ENCODE results near the gene NDUFAF2. TPM values are rescaled to one million over a fixed set of nuclear protein-coding genes. Genes with fewer than 3 reads are reported as not detected.
"Not testable (repeated sequence)": the region's sequence is repeated elsewhere in the genome, so short reads cannot be mapped to it uniquely, and the experiment has no call there.

Gene NDUFAF2
- total and polyA plus RNA-seq, 9 donors: 24.8 to 81.7 (median 31.8) TPM

DNA sequence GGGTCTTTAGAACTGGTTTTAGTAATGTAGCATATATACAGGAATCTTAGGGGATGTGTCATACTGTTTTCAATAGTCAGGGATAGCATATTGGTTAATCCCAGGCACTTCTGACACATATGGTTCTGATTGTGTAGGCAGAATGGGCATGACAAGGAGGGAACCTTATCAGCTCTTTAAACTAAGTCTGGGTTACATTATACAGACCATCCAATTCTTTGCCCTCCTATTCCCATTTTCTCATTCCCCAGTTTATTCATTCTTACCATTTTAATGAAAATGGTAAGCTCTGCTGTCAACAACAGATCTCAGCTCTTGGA is 85.1 kb downstream of the NDUFAF2 start:
- Histone ChIP-seq H3K9me3 (no peaks in the 10 kb centered on the region), H3K4me1 (ENCODE audit: insufficient read depth) (peaks cover 2% of the 10 kb centered on the region), H3K36me3 (no peaks in the 10 kb centered on the region), H3K27me3 (no peaks in the 10 kb centered on the region), H3K27ac (no peak overlapping the region), H3K4me3 (no peak overlapping the region)
- intact Hi-C loops (cut with DNase I): no loop called here
- TF ChIP-seq, protein P1, sequence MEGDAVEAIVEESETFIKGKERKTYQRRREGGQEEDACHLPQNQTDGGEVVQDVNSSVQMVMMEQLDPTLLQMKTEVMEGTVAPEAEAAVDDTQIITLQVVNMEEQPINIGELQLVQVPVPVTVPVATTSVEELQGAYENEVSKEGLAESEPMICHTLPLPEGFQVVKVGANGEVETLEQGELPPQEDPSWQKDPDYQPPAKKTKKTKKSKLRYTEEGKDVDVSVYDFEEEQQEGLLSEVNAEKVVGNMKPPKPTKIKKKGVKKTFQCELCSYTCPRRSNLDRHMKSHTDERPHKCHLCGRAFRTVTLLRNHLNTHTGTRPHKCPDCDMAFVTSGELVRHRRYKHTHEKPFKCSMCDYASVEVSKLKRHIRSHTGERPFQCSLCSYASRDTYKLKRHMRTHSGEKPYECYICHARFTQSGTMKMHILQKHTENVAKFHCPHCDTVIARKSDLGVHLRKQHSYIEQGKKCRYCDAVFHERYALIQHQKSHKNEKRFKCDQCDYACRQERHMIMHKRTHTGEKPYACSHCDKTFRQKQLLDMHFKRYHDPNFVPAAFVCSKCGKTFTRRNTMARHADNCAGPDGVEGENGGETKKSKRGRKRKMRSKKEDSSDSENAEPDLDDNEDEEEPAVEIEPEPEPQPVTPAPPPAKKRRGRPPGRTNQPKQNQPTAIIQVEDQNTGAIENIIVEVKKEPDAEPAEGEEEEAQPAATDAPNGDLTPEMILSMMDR (IDR thresholded peaks at IDR 0.05): no peak
- TF ChIP-seq POLR2A (IDR thresholded peaks at IDR 0.05) (no peak), EP300 (IDR thresholded peaks at IDR 0.05) (no peak)
- no peak for DNase-seq

DNA sequence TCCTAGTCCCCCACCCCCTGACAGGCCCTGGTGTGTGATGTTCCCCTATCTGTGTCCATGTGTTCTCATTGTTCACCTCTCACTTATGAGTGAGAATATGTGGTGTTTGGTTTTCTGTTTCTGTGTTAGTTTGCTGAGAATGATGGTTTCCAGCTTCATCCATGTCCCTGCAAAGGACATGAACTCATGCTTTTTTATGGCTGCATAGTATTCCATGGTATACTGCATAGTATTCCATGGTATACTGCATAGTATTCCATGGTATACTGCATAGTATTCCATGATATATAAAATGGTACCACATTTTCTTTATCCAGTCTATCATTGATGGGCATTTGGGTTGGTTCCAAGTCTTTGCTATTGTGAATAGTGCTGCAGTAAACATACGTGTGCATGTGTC is 86.3 kb downstream of the NDUFAF2 start:
- H3K27ac ChIP-seq; H3K4me1 ChIP-seq (ENCODE audit: insufficient read depth); H3K9me3 ChIP-seq; H3K4me3 ChIP-seq; DNase-seq; H3K36me3 ChIP-seq; H3K27me3 ChIP-seq; intact Hi-C loops (cut with DNase I): not testable (repeated sequence)
- 86 to 100% (median 89%) methylated on average over 1 of the region's 1 CpG for WGBS, 3 donors

DNA sequence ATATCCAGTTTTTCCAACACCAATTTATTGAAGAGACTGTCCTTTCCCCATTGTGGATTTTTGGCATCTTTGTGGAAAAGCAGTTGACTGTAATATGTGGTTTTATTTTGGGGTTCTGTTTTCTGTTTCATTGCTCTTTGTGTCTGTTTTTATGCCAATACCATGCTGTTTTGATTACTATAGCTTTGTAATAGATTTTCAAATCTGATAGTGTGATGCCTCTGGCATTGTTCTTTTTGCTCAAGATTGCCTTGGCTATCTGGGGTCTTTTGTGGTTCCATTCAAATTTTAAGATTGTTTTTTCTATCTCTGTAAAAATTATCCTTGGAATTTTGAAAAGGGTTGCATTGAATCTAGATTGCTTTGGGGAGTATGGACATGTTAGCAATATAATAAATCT is 99.5 kb downstream of the NDUFAF2 start:
- DNase-seq: no peak
- H3K27me3 ChIP-seq: no peaks in the 10 kb centered on the region
- intact Hi-C loops (cut with DNase I): no loop called here
- H3K4me1 ChIP-seq (ENCODE audit: insufficient read depth): no peaks in the 10 kb centered on the region
- H3K36me3 ChIP-seq: no peaks in the 10 kb centered on the region
- H3K27ac ChIP-seq: no peak overlapping the region
- TF ChIP-seq, protein P1 (IDR thresholded peaks at IDR 0.05): no peak
- TF ChIP-seq POLR2A (IDR thresholded peaks at IDR 0.05) (no peak), EP300 (IDR thresholded peaks at IDR 0.05) (no peak)
- no peak overlapping the region for H3K4me3 ChIP-seq
- no peaks in the 10 kb centered on the region for H3K9me3 ChIP-seq

DNA sequence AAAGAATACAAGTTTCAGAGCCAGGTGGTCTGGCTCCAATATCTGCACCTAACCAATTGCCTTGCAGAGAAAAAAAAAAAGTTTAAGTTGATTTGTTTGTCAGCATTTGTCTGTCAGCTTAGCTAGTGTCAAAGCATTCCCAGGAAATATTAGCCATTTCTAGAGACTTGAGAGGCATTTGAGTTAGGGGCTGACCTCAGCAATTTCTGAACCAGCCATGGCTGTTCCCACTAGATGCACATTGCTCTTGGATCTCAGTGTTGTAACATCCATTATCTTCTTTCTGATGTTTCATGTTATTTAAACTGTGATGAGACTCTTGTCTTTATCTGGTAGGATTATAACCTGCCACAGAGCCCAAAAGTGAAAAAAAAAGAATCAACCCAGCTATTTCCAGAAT is 102.3 kb downstream of the NDUFAF2 start:
- intact Hi-C loops (cut with DNase I): no loop called here
- Histone ChIP-seq H3K27me3 (no peaks in the 10 kb centered on the region), H3K9me3 (no peaks in the 10 kb centered on the region), H3K27ac (no peak overlapping the region), H3K36me3 (no peaks in the 10 kb centered on the region), H3K4me1 (ENCODE audit: insufficient read depth) (no peaks in the 10 kb centered on the region), H3K4me3 (no peak overlapping the region)
- DNase-seq: no peak
- TF ChIP-seq, protein P1 (IDR thresholded peaks at IDR 0.05): no peak
- TF ChIP-seq EP300 (IDR thresholded peaks at IDR 0.05): no peak
- no peak for TF ChIP-seq POLR2A (IDR thresholded peaks at IDR 0.05)

DNA sequence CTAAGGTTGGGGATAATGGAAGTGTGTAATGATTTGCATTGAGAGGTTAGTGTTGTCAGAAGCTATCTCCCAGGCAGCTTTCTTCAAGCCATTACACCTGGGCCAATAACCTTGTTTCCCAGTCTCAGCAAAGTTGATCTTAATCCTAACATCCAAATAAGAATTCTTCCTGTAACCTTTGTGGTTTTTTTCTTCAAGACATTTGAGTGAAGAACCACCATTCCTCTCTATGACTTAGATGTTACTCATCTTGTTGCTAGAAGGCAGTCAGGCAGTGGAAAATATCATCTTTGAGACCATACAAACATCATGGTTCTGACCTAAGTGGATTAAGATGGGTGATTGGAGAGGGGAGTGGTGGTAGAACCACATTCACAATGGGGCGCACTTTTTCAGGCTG is 103.5 kb downstream of the NDUFAF2 start:
- no peak overlapping the region for H3K4me3 ChIP-seq
- no peak for DNase-seq
- 0 to 49% (median 44%) methylated on average over 1 of the region's 1 CpG for WGBS, 3 donors
- H3K4me1 ChIP-seq (ENCODE audit: insufficient read depth): no peaks in the 10 kb centered on the region
- no peaks in the 10 kb centered on the region for H3K27me3 ChIP-seq
- intact Hi-C loops (cut with DNase I): no loop called here
- TF ChIP-seq POLR2A (IDR thresholded peaks at IDR 0.05): no peak
- no peak for TF ChIP-seq EP300 (IDR thresholded peaks at IDR 0.05)
- TF ChIP-seq, protein P1 (IDR thresholded peaks at IDR 0.05): no peak
- no peaks in the 10 kb centered on the region for H3K9me3 ChIP-seq
- H3K36me3 ChIP-seq: no peaks in the 10 kb centered on the region
- H3K27ac ChIP-seq: no peak overlapping the region
